ENCODE results near the gene FRYL.
"Not testable (repeated sequence)": the region's sequence is repeated elsewhere in the genome, so short reads cannot be mapped to it uniquely, and the experiment has no call there.

FRYL gene

GRCh38 chr4:48779998-48780864 lies at the start of gene FRYL:
TSS of gene FRYL (minus strand) at chr4:48780279. CDS start at chr4:48634410, 145,869 bp downstream.
- peak within 1 kb of the TSS; percentile 96 for H3K27ac Mint-ChIP-seq
- intact Hi-C loops (cut with micrococcal nuclease) = loop anchor here (1.0 to 10.0 kb wide), 3 partner anchors 51 to 195 kb away; partner anchors contain the start of gene OCIAD1
- H3K4me1 Mint-ChIP-seq (ENCODE audit: low read depth) = peaks cover 28% of the 10 kb centered on the region
- H3K9me3 Mint-ChIP-seq = no peaks in the 10 kb centered on the region
- H3K36me3 Mint-ChIP-seq (ENCODE audit: low read depth) = peaks cover 15% of the 10 kb centered on the region
- H3K27me3 Mint-ChIP-seq = no peaks in the 10 kb centered on the region
- H3K4me3 Mint-ChIP-seq = peak within 1 kb of the TSS; percentile 98

- intact Hi-C loops (cut with micrococcal nuclease) = no loop called here
- Mint-ChIP-seq H3K27me3 (peaks cover 8% of the 10 kb centered on the region), H3K4me1 (ENCODE audit: low read depth) (no peaks in the 10 kb centered on the region)
These were observed 47.5 kb upstream of the FRYL start for GRCh38 chr4:48827622-48828021.

DNA sequence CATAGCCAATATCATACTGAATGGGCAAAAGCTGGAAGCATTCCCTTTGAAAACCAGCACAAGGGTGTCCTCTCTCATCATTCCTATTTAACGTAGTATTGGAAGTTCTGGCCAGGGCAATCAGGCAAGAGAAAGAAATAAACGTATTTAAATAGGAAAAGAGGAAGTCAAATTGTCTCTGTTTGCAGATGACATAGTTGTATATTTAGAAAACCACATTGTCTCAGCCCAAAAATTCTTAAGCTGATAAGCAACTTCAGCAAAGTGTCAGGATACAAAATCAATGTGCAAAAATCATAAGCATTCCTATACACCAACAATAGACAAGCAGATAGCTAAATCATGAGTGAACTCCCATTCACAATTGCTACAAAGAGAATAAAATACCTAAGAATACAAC lies 41.4 kb upstream of the FRYL start:
- H3K36me3 Mint-ChIP-seq (ENCODE audit: low read depth); H3K9me3 Mint-ChIP-seq; H3K27ac Mint-ChIP-seq: not testable (repeated sequence)

More at GRCh38 chr4:48827622-48828021, 47.5 kb upstream of the FRYL start:
- Mint-ChIP-seq H3K36me3 (ENCODE audit: low read depth) (peaks cover 8% of the 10 kb centered on the region), H3K9me3 (no peaks in the 10 kb centered on the region), H3K27ac (no peak overlapping the region), H3K4me3 (no peak overlapping the region)

DNA sequence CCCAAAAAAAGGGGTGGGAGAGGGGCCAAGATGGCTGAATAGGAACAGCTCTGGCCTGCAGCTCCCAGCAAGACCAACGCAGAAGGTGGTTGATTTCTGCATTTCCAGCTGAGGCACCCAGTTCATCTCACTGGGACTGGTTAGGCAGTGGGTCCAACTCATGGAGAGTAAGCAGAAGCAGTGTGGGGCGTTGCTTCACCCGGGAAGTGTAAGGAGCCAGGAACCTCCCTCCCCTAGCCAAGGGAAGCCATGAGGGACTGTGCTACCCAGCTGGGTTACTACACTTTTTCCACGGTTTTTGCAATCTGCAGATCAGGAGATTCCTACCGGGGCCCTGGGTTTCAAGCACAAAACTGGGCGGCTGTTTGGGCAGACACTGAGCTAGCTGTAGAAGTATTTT lies 36.9 kb upstream of the FRYL start:
- no peaks in the 10 kb centered on the region for H3K27me3 Mint-ChIP-seq
- H3K27ac Mint-ChIP-seq = no peak overlapping the region

More for the DNA sequence above, 41.4 kb upstream of the FRYL start:
- intact Hi-C loops (cut with micrococcal nuclease); H3K27me3 Mint-ChIP-seq; H3K4me3 Mint-ChIP-seq; H3K4me1 Mint-ChIP-seq (ENCODE audit: low read depth): not testable (repeated sequence)

GRCh38 chr4:48816297-48816696 lies 36.2 kb upstream of the FRYL start:
- H3K9me3 Mint-ChIP-seq; H3K4me1 Mint-ChIP-seq (ENCODE audit: low read depth); intact Hi-C loops (cut with micrococcal nuclease); H3K4me3 Mint-ChIP-seq; H3K27ac Mint-ChIP-seq; H3K36me3 Mint-ChIP-seq (ENCODE audit: low read depth); H3K27me3 Mint-ChIP-seq: not testable (repeated sequence)

More for the DNA sequence above, 36.9 kb upstream of the FRYL start:
- no peak overlapping the region for H3K4me3 Mint-ChIP-seq
- H3K36me3 Mint-ChIP-seq (ENCODE audit: low read depth) = no peaks in the 10 kb centered on the region
- peaks cover 13% of the 10 kb centered on the region for H3K4me1 Mint-ChIP-seq (ENCODE audit: low read depth)
- intact Hi-C loops (cut with micrococcal nuclease) = no loop called here
- H3K9me3 Mint-ChIP-seq = no peaks in the 10 kb centered on the region

- Mint-ChIP-seq H3K27me3 (no peaks in the 10 kb centered on the region), H3K4me1 (ENCODE audit: low read depth) (peaks cover 6% of the 10 kb centered on the region), H3K9me3 (no peaks in the 10 kb centered on the region), H3K27ac (no peak overlapping the region), H3K4me3 (no peak overlapping the region), H3K36me3 (ENCODE audit: low read depth) (no peaks in the 10 kb centered on the region)
- intact Hi-C loops (cut with micrococcal nuclease) = no loop called here
These were observed 35.4 kb upstream of the FRYL start for GRCh38 chr4:48815483-48815882.

GRCh38 chr4:48813964-48814363 lies 33.9 kb upstream of the FRYL start:
- Mint-ChIP-seq H3K4me3 (no peak overlapping the region), H3K9me3 (no peaks in the 10 kb centered on the region), H3K27ac (no peak overlapping the region), H3K27me3 (no peaks in the 10 kb centered on the region), H3K36me3 (ENCODE audit: low read depth) (no peaks in the 10 kb centered on the region), H3K4me1 (ENCODE audit: low read depth) (peaks cover 6% of the 10 kb centered on the region)
- intact Hi-C loops (cut with micrococcal nuclease) = no loop called here

DNA sequence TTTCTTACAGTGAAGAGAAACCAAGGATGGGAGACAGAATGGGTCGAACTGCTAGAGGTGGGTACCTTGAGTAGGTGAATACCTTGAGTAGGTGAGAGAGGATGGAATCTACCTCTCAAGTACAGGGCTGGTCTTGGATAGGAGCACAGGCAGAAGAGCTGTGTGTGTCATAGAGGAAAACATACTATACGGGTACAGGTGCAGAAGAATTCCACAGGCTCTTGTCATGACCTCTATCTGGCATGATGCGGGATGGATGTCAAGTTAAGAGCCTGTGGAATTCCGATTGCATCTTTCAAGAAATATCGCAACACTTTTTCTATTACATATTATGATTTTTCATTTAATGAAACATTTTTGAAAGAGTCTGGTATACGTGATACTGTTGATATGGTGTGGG lies 32.8 kb upstream of the FRYL start:
- H3K4me3 Mint-ChIP-seq = no peak overlapping the region
- H3K9me3 Mint-ChIP-seq = no peaks in the 10 kb centered on the region
- no peaks in the 10 kb centered on the region for H3K27me3 Mint-ChIP-seq
- intact Hi-C loops (cut with micrococcal nuclease) = no loop called here
- H3K4me1 Mint-ChIP-seq (ENCODE audit: low read depth) = peaks cover 6% of the 10 kb centered on the region
- H3K27ac Mint-ChIP-seq = no peak overlapping the region
- no peaks in the 10 kb centered on the region for H3K36me3 Mint-ChIP-seq (ENCODE audit: low read depth)

GRCh38 chr4:48804584-48805301 lies 24.7 kb upstream of the FRYL start:
- intact Hi-C loops (cut with micrococcal nuclease) = no loop called here
- no peak overlapping the region for H3K4me3 Mint-ChIP-seq
- H3K9me3 Mint-ChIP-seq = no peaks in the 10 kb centered on the region
- no peak overlapping the region for H3K27ac Mint-ChIP-seq
- no peaks in the 10 kb centered on the region for H3K36me3 Mint-ChIP-seq (ENCODE audit: low read depth)
- no peaks in the 10 kb centered on the region for H3K27me3 Mint-ChIP-seq
- H3K4me1 Mint-ChIP-seq (ENCODE audit: low read depth) = peaks cover 7% of the 10 kb centered on the region

- no peak overlapping the region for H3K27ac Mint-ChIP-seq
- no peak overlapping the region for H3K4me3 Mint-ChIP-seq
- no peaks in the 10 kb centered on the region for H3K27me3 Mint-ChIP-seq
- no peaks in the 10 kb centered on the region for H3K36me3 Mint-ChIP-seq (ENCODE audit: low read depth)
- H3K9me3 Mint-ChIP-seq = no peaks in the 10 kb centered on the region
- H3K4me1 Mint-ChIP-seq (ENCODE audit: low read depth) = peaks cover 18% of the 10 kb centered on the region
- intact Hi-C loops (cut with micrococcal nuclease) = no loop called here
These were observed 21.1 kb upstream of the FRYL start for GRCh38 chr4:48801016-48801715.

DNA sequence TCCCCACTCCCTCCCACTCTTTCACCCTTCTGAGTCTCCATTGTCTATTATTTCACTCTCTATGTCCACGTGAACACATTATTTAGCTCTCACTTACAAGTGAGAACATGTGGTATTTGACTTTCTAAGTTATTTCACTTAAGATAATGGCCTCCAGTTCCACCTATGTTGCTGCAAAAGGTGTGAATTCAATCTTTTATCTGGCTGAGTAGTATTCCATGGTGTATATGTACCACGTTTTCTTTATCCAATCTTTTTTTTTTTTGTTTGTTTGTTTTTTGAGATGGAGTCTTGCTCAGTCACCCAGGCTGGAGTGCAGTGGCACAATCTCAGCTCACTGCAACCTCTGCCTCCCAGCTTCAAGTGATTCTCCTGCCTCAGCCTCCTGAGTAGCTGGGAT lies 20.1 kb upstream of the FRYL start:
- H3K4me1 Mint-ChIP-seq (ENCODE audit: low read depth) = peaks cover 16% of the 10 kb centered on the region
- intact Hi-C loops (cut with micrococcal nuclease); H3K4me3 Mint-ChIP-seq; H3K27me3 Mint-ChIP-seq; H3K27ac Mint-ChIP-seq; H3K9me3 Mint-ChIP-seq; H3K36me3 Mint-ChIP-seq (ENCODE audit: low read depth): not testable (repeated sequence)

GRCh38 chr4:48799157-48799556 lies 19.1 kb upstream of the FRYL start:
- Mint-ChIP-seq H3K27ac (no peak overlapping the region), H3K9me3 (no peaks in the 10 kb centered on the region), H3K36me3 (ENCODE audit: low read depth) (no peaks in the 10 kb centered on the region), H3K27me3 (no peaks in the 10 kb centered on the region), H3K4me1 (ENCODE audit: low read depth) (peaks cover 10% of the 10 kb centered on the region), H3K4me3 (no peak overlapping the region)
- intact Hi-C loops (cut with micrococcal nuclease) = no loop called here

DNA sequence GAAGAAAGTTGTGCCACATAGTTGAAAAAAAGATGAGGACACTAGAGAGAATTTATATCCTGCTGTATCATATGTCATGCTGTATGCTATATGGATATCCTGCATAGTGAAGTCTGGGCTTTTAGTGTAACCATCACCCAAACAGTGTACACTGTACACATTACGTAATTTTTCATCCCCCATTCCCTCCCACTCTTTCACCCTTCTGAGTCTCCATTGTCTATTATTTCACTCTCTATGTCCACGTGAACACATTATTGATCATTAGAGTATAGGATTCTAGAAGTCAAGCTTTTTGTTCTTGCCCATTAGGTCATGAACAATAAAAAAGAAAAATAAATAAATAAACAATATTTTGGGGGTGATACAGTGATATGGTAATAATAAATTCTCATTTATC lies 18.0 kb upstream of the FRYL start:
- H3K36me3 Mint-ChIP-seq (ENCODE audit: low read depth) = no peaks in the 10 kb centered on the region
- H3K4me3 Mint-ChIP-seq = no peak overlapping the region
- H3K27me3 Mint-ChIP-seq = no peaks in the 10 kb centered on the region
- intact Hi-C loops (cut with micrococcal nuclease) = no loop called here
- H3K4me1 Mint-ChIP-seq (ENCODE audit: low read depth) = peaks cover 10% of the 10 kb centered on the region
- H3K27ac Mint-ChIP-seq = no peak overlapping the region
- no peaks in the 10 kb centered on the region for H3K9me3 Mint-ChIP-seq

Measured in dendritic cell treated with granulocyte-macrophage colony-stimulating factor and Interleukin-4, amounts not matched to agents 40 ng/mL and 50 ng/mL, for 4 days (primary cell).